GM12874 (cell line): ENCODE results near the gene BCR.

Source experiments
- TF ChIP-seq, protein P1 (sequence below): IDR thresholded peaks from 2 replicates; pipeline ENCODE4 v1.5.1; 2011; ENCODE audit warnings: low read depth, mild to moderate bottlenecking, control low read depth, low read length, moderate library complexity; ENCODE audit not compliant: insufficient read depth

BCR gene

DNA sequence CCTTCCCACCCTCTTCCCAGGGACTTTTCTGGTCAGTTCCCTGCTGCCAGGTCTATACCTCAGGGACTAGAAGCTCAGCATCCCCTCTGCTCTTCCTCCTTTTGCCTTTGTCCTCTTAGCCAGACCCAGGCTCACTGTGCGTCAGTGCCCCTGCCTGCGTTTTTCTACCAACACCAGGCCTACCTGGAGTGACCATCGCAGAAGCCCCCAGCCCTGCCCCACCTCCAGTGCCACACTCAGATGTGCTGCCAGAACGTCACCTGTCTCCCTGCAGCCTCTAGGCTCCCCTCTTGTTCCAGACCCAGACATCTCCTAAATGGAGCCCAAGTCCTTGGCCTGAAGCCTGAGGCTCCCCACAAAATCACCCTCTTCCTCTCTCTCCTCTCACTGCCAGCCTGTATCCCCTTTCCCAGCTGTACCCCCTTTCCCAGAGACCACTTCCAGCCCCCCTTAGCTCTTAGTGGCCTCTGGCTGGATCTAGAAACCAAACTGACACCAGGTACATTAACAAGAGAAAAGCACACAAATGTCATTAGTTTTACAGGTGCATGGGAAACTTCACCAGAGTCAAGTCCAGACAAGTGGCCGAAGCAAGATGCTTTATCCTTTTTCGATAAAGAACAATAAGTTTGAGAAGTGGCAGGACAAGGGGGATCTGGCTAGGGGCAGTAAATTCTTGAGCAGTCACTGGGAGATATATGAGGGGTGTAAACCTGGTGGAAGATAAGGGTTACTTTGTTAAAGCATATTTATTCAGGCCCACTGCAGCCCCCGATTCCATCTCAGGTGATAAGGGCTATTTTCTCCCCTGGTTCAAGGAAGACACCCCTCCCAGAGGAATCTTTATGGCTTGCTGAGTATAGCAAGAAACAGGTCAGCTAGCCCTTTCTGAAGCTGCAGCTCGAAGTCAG, 61.5 kb downstream of the BCR start:
- TF ChIP-seq, protein P1, sequence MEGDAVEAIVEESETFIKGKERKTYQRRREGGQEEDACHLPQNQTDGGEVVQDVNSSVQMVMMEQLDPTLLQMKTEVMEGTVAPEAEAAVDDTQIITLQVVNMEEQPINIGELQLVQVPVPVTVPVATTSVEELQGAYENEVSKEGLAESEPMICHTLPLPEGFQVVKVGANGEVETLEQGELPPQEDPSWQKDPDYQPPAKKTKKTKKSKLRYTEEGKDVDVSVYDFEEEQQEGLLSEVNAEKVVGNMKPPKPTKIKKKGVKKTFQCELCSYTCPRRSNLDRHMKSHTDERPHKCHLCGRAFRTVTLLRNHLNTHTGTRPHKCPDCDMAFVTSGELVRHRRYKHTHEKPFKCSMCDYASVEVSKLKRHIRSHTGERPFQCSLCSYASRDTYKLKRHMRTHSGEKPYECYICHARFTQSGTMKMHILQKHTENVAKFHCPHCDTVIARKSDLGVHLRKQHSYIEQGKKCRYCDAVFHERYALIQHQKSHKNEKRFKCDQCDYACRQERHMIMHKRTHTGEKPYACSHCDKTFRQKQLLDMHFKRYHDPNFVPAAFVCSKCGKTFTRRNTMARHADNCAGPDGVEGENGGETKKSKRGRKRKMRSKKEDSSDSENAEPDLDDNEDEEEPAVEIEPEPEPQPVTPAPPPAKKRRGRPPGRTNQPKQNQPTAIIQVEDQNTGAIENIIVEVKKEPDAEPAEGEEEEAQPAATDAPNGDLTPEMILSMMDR, result no peak

GRCh38 chr22:23242473-23243001, 62.2 kb downstream of the BCR start:
- TF ChIP-seq, protein P1, result no peak

DNA sequence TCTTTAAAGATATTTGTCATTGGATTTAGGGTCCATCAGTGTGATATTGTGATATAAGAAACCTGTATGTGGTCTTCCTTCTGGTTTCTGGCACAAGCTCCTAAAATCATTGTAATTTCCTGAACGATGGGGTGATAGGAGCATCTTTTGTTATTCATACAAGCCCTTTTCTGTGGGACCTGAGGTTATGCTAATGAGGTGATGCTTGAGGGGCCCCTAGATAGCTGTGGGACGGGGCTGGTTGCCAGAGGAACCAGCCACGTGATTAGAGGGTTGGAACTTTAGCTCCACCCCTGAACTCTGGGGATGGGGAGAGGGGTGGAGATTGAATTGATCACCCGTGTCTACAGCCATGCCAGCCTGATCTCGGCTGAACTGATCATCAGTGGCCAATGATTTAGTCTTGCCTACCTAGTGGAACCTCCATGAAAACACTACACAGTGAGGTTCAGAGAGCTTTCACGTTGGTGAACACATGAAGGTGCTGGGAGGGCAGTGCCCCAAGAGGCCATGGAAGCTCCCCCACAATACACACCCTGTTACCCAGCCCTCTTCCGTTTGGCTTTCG, 62.8 kb downstream of the BCR start:
- TF ChIP-seq, protein P1, result no peak

DNA sequence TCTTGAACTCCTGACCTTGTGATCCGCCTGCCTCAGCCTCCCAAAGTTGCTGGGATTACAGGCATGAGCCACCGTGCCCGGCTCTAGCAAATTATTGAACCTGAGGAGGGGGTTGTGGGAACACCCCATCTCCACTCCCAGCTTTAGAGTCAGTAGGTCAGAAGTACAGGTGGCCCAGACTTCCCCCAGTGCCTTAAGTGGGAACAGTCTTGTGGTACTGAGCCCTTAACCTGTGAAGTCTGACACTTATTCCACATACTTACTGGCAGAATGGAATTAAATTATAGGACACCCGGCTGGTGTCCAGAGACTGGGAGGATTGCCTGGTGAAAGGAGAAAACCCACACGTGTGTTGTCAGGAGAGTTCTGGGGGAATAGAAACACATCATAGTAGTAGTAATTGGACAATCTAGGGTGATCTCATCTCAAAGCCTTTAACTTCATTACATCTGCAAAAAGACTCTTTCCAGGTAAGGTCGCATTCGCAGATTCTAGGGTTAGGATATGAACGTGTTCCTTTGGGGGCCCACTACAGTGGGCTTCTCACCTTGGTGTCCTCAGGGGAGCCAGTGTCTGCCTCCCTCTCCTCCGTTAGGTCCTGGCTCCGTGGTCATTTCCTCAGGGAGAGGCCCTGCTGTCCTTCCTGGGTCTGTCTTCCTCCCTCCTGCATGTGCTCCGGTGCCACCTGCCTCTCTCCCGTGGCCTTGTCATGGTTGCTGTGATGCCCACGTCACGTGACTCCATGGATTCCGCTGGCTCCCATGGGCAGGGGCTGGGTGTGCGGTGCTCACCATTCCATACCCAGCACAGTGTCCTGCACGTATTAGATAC, 63.8 kb downstream of the BCR start:
- TF ChIP-seq, protein P1, result no peak

DNA sequence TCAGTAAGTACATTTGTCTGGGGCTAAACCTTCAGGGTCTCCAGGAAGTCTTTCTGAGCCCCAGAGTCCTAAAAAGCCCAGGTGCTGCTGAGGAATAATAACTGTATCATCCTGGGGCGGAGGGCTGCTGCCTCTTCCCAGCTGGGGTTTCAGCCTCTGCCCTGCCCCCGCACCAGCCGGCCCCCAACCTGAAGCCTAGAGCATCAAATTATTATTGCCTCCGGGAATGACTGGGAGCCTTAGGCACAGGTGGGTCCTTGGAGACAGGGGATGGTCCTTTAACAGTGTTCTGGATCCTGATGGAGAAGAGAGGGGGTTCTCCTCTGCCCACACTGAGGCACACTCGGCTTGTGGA, 64.4 kb downstream of the BCR start:
- TF ChIP-seq, protein P1, result no peak

DNA sequence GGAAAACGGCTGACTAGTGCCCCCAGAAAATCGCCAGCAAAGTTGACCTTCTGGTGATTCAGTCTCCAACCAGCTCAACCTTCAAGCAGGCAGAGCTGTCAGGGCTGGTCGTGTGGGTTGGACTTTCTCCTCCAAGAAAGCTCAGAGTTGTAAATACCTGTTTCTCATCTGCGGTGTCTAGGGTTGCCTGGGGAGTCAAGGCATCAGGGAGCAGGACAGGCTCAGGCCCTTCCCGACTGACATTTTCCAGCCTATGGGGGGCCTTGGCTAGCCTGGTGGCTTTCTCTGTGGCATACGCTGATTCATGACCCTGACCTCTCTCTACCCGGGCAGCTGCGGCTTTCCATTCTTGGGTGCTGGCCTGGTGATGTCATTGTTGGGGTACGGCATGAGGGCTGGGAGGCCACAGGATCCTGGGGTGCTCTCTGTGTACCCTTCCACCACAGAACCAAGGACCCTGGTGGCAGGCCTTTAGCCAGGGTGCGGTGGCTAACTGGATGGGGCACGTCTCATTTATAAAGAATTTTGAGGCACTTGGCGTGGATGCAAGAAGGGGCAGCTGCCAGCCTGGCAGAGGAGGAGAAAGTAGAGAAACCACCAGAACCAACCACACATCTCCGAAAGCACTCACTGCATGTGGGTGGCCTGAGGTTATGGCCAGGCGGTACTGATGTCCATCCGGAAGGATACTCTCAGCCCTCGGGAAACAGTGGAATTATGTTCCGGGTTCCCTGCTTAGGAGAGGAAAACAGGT, 64.9 kb downstream of the BCR start:
- TF ChIP-seq, protein P1, result no peak
